ENCODE measurements around the gene RIN1.

GRCh38 chr11:66359662-66360087, 23.4 kb upstream of the RIN1 start:
- TF ChIP-seq CTCF (IDR thresholded peaks at IDR 0.05) = no peak
- TF ChIP-seq, protein P1, sequence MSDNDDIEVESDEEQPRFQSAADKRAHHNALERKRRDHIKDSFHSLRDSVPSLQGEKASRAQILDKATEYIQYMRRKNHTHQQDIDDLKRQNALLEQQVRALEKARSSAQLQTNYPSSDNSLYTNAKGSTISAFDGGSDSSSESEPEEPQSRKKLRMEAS (IDR thresholded peaks at IDR 0.05; ENCODE audit: low read depth) = no peak
- no peak for TF ChIP-seq POLR2AphosphoS5 (IDR thresholded peaks at IDR 0.05; ENCODE audit: low read depth, low read length)
- TF ChIP-seq, protein P2, sequence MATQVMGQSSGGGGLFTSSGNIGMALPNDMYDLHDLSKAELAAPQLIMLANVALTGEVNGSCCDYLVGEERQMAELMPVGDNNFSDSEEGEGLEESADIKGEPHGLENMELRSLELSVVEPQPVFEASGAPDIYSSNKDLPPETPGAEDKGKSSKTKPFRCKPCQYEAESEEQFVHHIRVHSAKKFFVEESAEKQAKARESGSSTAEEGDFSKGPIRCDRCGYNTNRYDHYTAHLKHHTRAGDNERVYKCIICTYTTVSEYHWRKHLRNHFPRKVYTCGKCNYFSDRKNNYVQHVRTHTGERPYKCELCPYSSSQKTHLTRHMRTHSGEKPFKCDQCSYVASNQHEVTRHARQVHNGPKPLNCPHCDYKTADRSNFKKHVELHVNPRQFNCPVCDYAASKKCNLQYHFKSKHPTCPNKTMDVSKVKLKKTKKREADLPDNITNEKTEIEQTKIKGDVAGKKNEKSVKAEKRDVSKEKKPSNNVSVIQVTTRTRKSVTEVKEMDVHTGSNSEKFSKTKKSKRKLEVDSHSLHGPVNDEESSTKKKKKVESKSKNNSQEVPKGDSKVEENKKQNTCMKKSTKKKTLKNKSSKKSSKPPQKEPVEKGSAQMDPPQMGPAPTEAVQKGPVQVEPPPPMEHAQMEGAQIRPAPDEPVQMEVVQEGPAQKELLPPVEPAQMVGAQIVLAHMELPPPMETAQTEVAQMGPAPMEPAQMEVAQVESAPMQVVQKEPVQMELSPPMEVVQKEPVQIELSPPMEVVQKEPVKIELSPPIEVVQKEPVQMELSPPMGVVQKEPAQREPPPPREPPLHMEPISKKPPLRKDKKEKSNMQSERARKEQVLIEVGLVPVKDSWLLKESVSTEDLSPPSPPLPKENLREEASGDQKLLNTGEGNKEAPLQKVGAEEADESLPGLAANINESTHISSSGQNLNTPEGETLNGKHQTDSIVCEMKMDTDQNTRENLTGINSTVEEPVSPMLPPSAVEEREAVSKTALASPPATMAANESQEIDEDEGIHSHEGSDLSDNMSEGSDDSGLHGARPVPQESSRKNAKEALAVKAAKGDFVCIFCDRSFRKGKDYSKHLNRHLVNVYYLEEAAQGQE (IDR thresholded peaks at IDR 0.05; ENCODE audit: low read depth, low read length) = no peak
- TF ChIP-seq, protein P3, sequence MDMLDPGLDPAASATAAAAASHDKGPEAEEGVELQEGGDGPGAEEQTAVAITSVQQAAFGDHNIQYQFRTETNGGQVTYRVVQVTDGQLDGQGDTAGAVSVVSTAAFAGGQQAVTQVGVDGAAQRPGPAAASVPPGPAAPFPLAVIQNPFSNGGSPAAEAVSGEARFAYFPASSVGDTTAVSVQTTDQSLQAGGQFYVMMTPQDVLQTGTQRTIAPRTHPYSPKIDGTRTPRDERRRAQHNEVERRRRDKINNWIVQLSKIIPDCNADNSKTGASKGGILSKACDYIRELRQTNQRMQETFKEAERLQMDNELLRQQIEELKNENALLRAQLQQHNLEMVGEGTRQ (IDR thresholded peaks at IDR 0.05; ENCODE audit: borderline replicate concordance, low read depth, low read length) = no peak
- no peak for TF ChIP-seq TAF1 (IDR thresholded peaks at IDR 0.05; ENCODE audit: borderline replicate concordance, low read depth, low read length)
- TF ChIP-seq USF1 (IDR thresholded peaks at IDR 0.05; ENCODE audit: borderline replicate concordance, low read depth) = no peak
- TF ChIP-seq, protein P4, sequence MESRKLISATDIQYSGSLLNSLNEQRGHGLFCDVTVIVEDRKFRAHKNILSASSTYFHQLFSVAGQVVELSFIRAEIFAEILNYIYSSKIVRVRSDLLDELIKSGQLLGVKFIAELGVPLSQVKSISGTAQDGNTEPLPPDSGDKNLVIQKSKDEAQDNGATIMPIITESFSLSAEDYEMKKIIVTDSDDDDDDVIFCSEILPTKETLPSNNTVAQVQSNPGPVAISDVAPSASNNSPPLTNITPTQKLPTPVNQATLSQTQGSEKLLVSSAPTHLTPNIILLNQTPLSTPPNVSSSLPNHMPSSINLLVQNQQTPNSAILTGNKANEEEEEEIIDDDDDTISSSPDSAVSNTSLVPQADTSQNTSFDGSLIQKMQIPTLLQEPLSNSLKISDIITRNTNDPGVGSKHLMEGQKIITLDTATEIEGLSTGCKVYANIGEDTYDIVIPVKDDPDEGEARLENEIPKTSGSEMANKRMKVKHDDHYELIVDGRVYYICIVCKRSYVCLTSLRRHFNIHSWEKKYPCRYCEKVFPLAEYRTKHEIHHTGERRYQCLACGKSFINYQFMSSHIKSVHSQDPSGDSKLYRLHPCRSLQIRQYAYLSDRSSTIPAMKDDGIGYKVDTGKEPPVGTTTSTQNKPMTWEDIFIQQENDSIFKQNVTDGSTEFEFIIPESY (IDR thresholded peaks at IDR 0.05; ENCODE audit: borderline replicate concordance, low read depth) = no peak
- TF ChIP-seq, protein P5, sequence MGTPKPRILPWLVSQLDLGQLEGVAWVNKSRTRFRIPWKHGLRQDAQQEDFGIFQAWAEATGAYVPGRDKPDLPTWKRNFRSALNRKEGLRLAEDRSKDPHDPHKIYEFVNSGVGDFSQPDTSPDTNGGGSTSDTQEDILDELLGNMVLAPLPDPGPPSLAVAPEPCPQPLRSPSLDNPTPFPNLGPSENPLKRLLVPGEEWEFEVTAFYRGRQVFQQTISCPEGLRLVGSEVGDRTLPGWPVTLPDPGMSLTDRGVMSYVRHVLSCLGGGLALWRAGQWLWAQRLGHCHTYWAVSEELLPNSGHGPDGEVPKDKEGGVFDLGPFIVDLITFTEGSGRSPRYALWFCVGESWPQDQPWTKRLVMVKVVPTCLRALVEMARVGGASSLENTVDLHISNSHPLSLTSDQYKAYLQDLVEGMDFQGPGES (IDR thresholded peaks at IDR 0.05; ENCODE audit: low read depth, low read length) = no peak
- TF ChIP-seq EZH2phosphoT487 (IDR thresholded peaks at IDR 0.05; ENCODE audit: borderline replicate concordance, low read depth) = no peak
- no peak for TF ChIP-seq RCOR1 (IDR thresholded peaks at IDR 0.05; ENCODE audit: low read length)
- TF ChIP-seq FOSL2 (IDR thresholded peaks at IDR 0.05; ENCODE audit: borderline replicate concordance, low read depth) = no peak
- TF ChIP-seq, protein P6, sequence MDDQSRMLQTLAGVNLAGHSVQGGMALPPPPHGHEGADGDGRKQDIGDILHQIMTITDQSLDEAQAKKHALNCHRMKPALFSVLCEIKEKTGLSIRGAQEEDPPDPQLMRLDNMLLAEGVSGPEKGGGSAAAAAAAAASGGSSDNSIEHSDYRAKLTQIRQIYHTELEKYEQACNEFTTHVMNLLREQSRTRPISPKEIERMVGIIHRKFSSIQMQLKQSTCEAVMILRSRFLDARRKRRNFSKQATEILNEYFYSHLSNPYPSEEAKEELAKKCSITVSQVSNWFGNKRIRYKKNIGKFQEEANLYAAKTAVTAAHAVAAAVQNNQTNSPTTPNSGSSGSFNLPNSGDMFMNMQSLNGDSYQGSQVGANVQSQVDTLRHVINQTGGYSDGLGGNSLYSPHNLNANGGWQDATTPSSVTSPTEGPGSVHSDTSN (IDR thresholded peaks at IDR 0.05) = no peak

Data from SK-N-SH (cell line).